ENCODE data around the gene CYBC1. TPM values are rescaled to one million over a fixed set of nuclear protein-coding genes. Genes with fewer than 3 reads are reported as not detected.

Gene CYBC1
- total and polyA plus RNA-seq, 9 of the 15 experiments (the other 6 are each of a cell fraction or from before 2014, with no cell fraction given): 1.3 to 71.8 (median 49.9) TPM

GRCh38 chr17:82450357-82451106 lies at the start of gene CYBC1 (continued):
- TF ChIP-seq ZBTB40 (IDR thresholded peaks at IDR 0.05) (peak; percentile 84), ZBTB40 (CRISPR knock-in tag; IDR thresholded peaks at IDR 0.05) (no peak), FOXK2 (conservative IDR thresholded peaks at IDR 0.05 in 1 of 2, IDR thresholded peaks at IDR 0.05 in 1 of 2; ENCODE audit: low read depth in 2 of 2) (no peak), ETV1 (tag; conservative IDR thresholded peaks at IDR 0.05; ENCODE audit: low read depth) (peak; percentile 58), CBFA2T3 (IDR thresholded peaks at IDR 0.05) (no peak), TFAP4 (CRISPR knock-in tag; IDR thresholded peaks at IDR 0.05; ENCODE audit: borderline replicate concordance) (peak; percentile 31; the same call in 1 of the 2 replicates), GTF2A2 (tag; IDR thresholded peaks at IDR 0.05) (no peak), POLR2G (IDR thresholded peaks at IDR 0.05; ENCODE audit: low read depth, low read length) (peak; percentile 88), ZNF174 (CRISPR knock-in tag; IDR thresholded peaks at IDR 0.05) (no peak), ZMIZ1 (IDR thresholded peaks at IDR 0.05; ENCODE audit: low read depth in 2 of 2, low read length in 2 of 2) (no peak), CHD1 (IDR thresholded peaks at IDR 0.05; ENCODE audit: low read length) (peak; percentile 72), ZBTB26 (CRISPR knock-in tag; IDR thresholded peaks at IDR 0.05) (no peak)

All from K562 (cell line).